Hepatocyte (in vitro differentiated cells): ENCODE data around the gene KPNB1. TPM values are rescaled to one million over a fixed set of nuclear protein-coding genes. Genes with fewer than 3 reads are reported as not detected.

Source experiments
- DNase-seq: peaks from one replicate; pipeline ENCODE4 v3.0.0-alpha.2; 2016; ENCODE audit warnings: low spot score
- H2AFZ ChIP-seq: fragments of 200-600 bp; sonication (generic); 2 replicates; pipeline ENCODE4 v1.6.0; 2016; ENCODE audit warnings: antibody characterized with exemption, mild to moderate bottlenecking
- H3K27ac ChIP-seq: fragments of 200-600 bp; sonication (generic); 2 replicates; pipeline ENCODE4 v1.5.1; 2016; ENCODE audit warnings: mild to moderate bottlenecking
- H3K27me3 ChIP-seq: fragments of 200-600 bp; sonication (generic); 2 replicates; pipeline ENCODE4 v1.6.1; 2016
- H3K36me3 ChIP-seq: fragments of 200-600 bp; sonication (generic); replicated peaks from 2 replicates; pipeline ENCODE4 v1.5.1; 2016; ENCODE audit warnings: low read depth; ENCODE audit not compliant: insufficient read depth
- H3K4me1 ChIP-seq: fragments of 200-600 bp; sonication (generic); 2 replicates; pipeline ENCODE4 v1.5.1; 2016; ENCODE audit warnings: mild to moderate bottlenecking, moderate library complexity; ENCODE audit not compliant: insufficient read depth
- H3K4me2 ChIP-seq: fragments of 200-600 bp; sonication (generic); 2 replicates; pipeline ENCODE4 v1.6.0; 2016
- H3K4me3 ChIP-seq: fragments of 200-600 bp; sonication (generic); 2 replicates; pipeline ENCODE4 v1.5.1; 2016; ENCODE audit warnings: mild to moderate bottlenecking
- H3K79me2 ChIP-seq: fragments of 200-600 bp; sonication (generic); 2 replicates; pipeline ENCODE4 v1.6.0; 2017; ENCODE audit warnings: mild to moderate bottlenecking
- H3K9me2 ChIP-seq: fragments of 200-600 bp; sonication (generic); replicated peaks from 2 replicates; pipeline ENCODE4 v1.6.0; 2017; ENCODE audit warnings: mild to moderate bottlenecking; ENCODE audit not compliant: insufficient read depth
- H3K9me3 ChIP-seq: fragments of 200-600 bp; sonication (generic); 2 replicates; pipeline ENCODE4 v1.5.1; 2016; ENCODE audit warnings: low read depth, mild to moderate bottlenecking
- H4K20me1 ChIP-seq: fragments of 200-600 bp; sonication (generic); 2 replicates; pipeline ENCODE4 v1.6.0; 2016; ENCODE audit warnings: mild to moderate bottlenecking; ENCODE audit not compliant: insufficient read depth, poor library complexity, severe bottlenecking
- CTCF ChIP-seq: fragments of 200-600 bp; sonication (generic); IDR thresholded peaks from 2 replicates; pipeline ENCODE4 v1.5.1; 2016; ENCODE audit warnings: antibody characterized with exemption, mild to moderate bottlenecking; ENCODE audit not compliant: poor library complexity
- EZH2 ChIP-seq: fragments of 200-600 bp; sonication (generic); IDR thresholded peaks from 2 replicates; pipeline ENCODE4 v1.6.1; 2016; ENCODE audit warnings: antibody characterized with exemption, mild to moderate bottlenecking, borderline replicate concordance
- EZH2phosphoT487 ChIP-seq: fragments of 200-600 bp; sonication (generic); IDR thresholded peaks from one replicate; pipeline ENCODE4 v1.6.1; 2018; ENCODE audit warnings: antibody characterized with exemption, mild to moderate bottlenecking, low read depth, moderate library complexity; ENCODE audit not compliant: unreplicated experiment, severe bottlenecking
- WGBS: methylation state at CpG from one replicate; pipeline ENCODE4 v1.1.6; 2016; ENCODE audit warnings: low lambda C conversion rate; ENCODE audit errors: missing lambda C conversion rate; 5-methylcytosine and 5-hydroxymethylcytosine counted together
- polyA plus RNA-seq: library from polyadenylated mRNA; unstranded; fragments of >200 nt; fragmentation: Nextera tagmentation; extraction: Ambion mirVana; gene quantifications from 2 replicates; pipeline ENCODE4 v1.2.1, GENCODE V29; 2016
- total RNA-seq: library from RNA; depleted of rRNA; stranded (reverse); fragments of >200 nt; gene quantifications from 2 replicates; pipeline ENCODE4 v1.2.3, GENCODE V29; 2014

Gene KPNB1
- total and polyA plus RNA-seq, 2 experiments from 2014 or later: 59.5 to 194 TPM

- H3K79me2 ChIP-seq: peaks cover 9% of the 10 kb centered on the region
- H3K9me3 ChIP-seq: no peaks in the 10 kb centered on the region
- no peak overlapping the region for H2AFZ ChIP-seq
- H3K9me2 ChIP-seq: no peaks in the 10 kb centered on the region
- no peak overlapping the region for H3K27ac ChIP-seq
- H3K4me1 ChIP-seq: no peaks in the 10 kb centered on the region
- WGBS: 52% methylated on average over 1 of the region's 1 CpG
- H3K27me3 ChIP-seq: no peaks in the 10 kb centered on the region
- DNase-seq: no peak
- peaks cover 7% of the 10 kb centered on the region for H4K20me1 ChIP-seq
- no peak overlapping the region for H3K4me2 ChIP-seq
- TF ChIP-seq CTCF: no peak
- TF ChIP-seq EZH2phosphoT487: no peak
- TF ChIP-seq EZH2: no peak
- H3K36me3 ChIP-seq: peaks cover 21% of the 10 kb centered on the region
- H3K4me3 ChIP-seq: no peak overlapping the region
Measured at GRCh38 chr17:47670064-47670463, 20.3 kb downstream of the KPNB1 start.

- Histone ChIP-seq H3K9me3 (no peaks in the 10 kb centered on the region), H3K27me3 (no peaks in the 10 kb centered on the region), H3K4me1 (no peaks in the 10 kb centered on the region), H3K27ac (no peak overlapping the region), H3K9me2 (no peaks in the 10 kb centered on the region), H3K4me3 (no peak overlapping the region), H3K79me2 (peaks cover 8% of the 10 kb centered on the region), H3K36me3 (peaks cover 3% of the 10 kb centered on the region), H4K20me1 (no peaks in the 10 kb centered on the region), H2AFZ (no peak overlapping the region), H3K4me2 (no peak overlapping the region)
- TF ChIP-seq EZH2: no peak
- TF ChIP-seq CTCF: no peak
- no peak for TF ChIP-seq EZH2phosphoT487
- 94% methylated on average over 4 of the region's 4 CpGs for WGBS
- no peak for DNase-seq
Measured at GRCh38 chr17:47674499-47674898, 24.8 kb downstream of the KPNB1 start.

- no peak for DNase-seq
- Histone ChIP-seq H3K27me3 (no peaks in the 10 kb centered on the region), H2AFZ (no peak overlapping the region), H3K4me3 (no peak overlapping the region), H4K20me1 (no peaks in the 10 kb centered on the region), H3K4me1 (no peaks in the 10 kb centered on the region), H3K36me3 (no peaks in the 10 kb centered on the region), H3K9me2 (no peaks in the 10 kb centered on the region), H3K9me3 (no peaks in the 10 kb centered on the region), H3K4me2 (no peak overlapping the region), H3K27ac (no peak overlapping the region), H3K79me2 (peaks cover 6% of the 10 kb centered on the region)
- TF ChIP-seq EZH2phosphoT487 (no peak), EZH2 (no peak), CTCF (no peak)
- WGBS: 96% methylated on average over 2 of the region's 2 CpGs
Measured at GRCh38 chr17:47675380-47676198, 25.9 kb downstream of the KPNB1 start.

GRCh38 chr17:47676199-47676472 is 26.4 kb downstream of the KPNB1 start:
- Histone ChIP-seq H3K27me3 (no peaks in the 10 kb centered on the region), H3K4me1 (no peaks in the 10 kb centered on the region), H3K4me3 (no peak overlapping the region), H3K9me3 (no peaks in the 10 kb centered on the region), H2AFZ (no peak overlapping the region), H3K36me3 (no peaks in the 10 kb centered on the region), H3K4me2 (no peak overlapping the region), H4K20me1 (no peaks in the 10 kb centered on the region), H3K79me2 (peaks cover 6% of the 10 kb centered on the region), H3K9me2 (no peaks in the 10 kb centered on the region), H3K27ac (no peak overlapping the region)
- no peak for TF ChIP-seq EZH2
- TF ChIP-seq EZH2phosphoT487: no peak
- no peak for TF ChIP-seq CTCF
- WGBS: 95% methylated on average over 4 of the region's 4 CpGs
- DNase-seq: no peak
